Fibroblast of the aortic adventitia (primary cell): ENCODE measurements around the gene EEPD1. TPM values are rescaled to one million over a fixed set of nuclear protein-coding genes. Genes with fewer than 3 reads are reported as not detected.

Source experiments
- DNase-seq: peaks from one replicate; pipeline ENCODE4 v3.0.0-alpha.2; 2010; ENCODE audit warnings: low read depth
- H3K4me3 ChIP-seq: 2 replicates; pipeline ENCODE4 v1.5.1; 2011; ENCODE audit warnings: low read depth, mild to moderate bottlenecking, control low read depth, low read length, moderate library complexity
- total RNA-seq: library from RNA; depleted of rRNA; stranded (reverse); fragments of >200 nt; gene quantifications from 2 replicates; pipeline ENCODE4 v1.2.3, GENCODE V29; 2012; ENCODE audit warnings: low replicate concordance
- TF ChIP-seq, protein P1 (sequence below): IDR thresholded peaks from 2 replicates; pipeline ENCODE4 v1.5.1; 2011; ENCODE audit warnings: mild to moderate bottlenecking, low read length, control low read depth, inconsistent platforms; ENCODE audit not compliant: insufficient read depth

EEPD1 gene
- total RNA-seq, 1 donor: 5.2 TPM

DNA sequence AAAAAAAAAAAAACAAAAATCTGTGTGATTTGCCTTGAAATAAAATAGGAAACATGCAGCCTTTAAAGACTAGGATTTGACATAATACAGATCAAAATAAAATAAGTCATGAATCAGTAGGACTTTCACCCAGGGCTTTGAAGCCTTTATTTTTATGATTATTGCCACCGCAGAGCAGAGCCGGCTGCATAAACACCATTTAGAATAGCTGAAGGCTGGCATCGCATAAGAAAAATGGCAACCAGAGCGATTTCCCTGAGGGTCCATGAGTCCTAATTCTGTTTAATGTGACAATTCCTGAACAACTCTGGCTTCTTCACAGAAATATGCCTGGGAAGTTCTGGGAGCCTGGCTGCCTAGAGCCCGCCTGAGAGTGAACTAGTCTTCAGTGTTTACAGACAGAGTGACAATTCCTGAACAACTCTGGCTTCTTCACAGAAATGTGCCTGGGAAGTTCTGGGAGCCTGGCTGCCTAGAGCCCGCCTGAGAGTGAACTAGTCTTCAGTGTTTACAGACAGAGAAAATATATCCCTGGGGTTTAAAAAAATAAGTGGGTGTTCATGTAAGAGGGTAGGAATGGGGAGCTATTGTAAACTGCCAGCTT lies 112.0 kb downstream of the EEPD1 start:
- H3K4me3 ChIP-seq: no peak overlapping the region
- DNase-seq: no peak
- TF ChIP-seq, protein P1, sequence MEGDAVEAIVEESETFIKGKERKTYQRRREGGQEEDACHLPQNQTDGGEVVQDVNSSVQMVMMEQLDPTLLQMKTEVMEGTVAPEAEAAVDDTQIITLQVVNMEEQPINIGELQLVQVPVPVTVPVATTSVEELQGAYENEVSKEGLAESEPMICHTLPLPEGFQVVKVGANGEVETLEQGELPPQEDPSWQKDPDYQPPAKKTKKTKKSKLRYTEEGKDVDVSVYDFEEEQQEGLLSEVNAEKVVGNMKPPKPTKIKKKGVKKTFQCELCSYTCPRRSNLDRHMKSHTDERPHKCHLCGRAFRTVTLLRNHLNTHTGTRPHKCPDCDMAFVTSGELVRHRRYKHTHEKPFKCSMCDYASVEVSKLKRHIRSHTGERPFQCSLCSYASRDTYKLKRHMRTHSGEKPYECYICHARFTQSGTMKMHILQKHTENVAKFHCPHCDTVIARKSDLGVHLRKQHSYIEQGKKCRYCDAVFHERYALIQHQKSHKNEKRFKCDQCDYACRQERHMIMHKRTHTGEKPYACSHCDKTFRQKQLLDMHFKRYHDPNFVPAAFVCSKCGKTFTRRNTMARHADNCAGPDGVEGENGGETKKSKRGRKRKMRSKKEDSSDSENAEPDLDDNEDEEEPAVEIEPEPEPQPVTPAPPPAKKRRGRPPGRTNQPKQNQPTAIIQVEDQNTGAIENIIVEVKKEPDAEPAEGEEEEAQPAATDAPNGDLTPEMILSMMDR: no peak

DNA sequence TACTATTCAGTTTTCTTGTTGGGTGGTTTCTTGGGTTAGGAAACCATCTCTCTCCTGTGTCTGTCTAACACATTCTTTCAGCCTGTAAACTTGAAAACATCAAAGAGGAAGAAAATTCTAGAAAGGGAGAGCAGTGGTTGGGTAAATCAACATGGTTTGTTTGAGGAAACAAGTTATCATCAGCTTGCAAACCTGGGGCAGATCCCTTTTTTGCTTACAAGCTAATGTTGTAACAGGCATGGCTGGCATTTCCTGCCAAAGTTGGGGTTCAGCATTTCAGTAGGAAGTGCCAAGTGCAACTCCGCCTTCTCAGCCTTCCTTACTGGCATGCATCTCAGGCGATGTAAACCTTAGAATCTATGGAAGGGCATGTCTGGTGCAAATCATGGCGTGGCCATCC lies 112.6 kb downstream of the EEPD1 start:
- TF ChIP-seq, protein P1: no peak
- no peak overlapping the region for H3K4me3 ChIP-seq
- no peak for DNase-seq

DNA sequence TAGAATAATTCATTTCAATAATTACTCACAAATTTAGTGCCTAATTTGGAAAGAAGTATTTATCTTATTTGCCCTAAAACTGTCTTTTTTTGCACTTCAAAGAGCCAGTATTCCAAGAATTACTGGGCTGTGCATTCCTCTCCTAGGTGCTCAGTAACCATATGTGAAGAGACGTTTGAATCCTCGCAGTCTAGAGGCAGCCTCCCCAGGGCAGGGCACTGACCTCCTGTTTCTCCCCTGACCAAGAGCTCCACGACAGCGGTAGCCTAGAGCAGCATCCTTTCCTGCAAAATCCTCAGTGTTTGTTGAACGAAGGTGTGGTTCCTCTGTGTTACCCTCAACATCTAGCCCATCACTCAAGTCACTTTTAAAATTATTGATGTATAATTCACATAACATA lies 113.1 kb downstream of the EEPD1 start:
- H3K4me3 ChIP-seq: no peak overlapping the region
- TF ChIP-seq, protein P1: no peak
- no peak for DNase-seq

DNA sequence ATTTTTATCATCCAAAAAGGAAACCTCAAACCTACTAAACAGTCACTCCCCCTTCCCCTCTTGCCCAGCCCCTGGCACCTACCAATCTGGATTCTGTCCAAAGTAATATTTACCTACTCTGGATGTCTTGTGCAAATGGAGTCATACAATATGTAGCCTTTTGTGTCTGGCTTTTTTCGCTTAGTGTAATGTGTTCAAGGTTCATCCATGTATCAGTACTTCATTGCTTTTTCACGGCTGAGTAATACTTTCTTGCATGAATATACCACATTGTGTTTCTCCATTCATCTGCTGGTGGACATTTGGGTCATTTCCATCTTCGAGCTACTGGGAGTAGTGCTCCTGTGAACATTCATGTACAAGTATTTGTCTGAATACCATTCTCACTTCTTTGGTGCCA lies 113.6 kb downstream of the EEPD1 start:
- no peak for DNase-seq
- TF ChIP-seq, protein P1: no peak
- H3K4me3 ChIP-seq: no peak overlapping the region

DNA sequence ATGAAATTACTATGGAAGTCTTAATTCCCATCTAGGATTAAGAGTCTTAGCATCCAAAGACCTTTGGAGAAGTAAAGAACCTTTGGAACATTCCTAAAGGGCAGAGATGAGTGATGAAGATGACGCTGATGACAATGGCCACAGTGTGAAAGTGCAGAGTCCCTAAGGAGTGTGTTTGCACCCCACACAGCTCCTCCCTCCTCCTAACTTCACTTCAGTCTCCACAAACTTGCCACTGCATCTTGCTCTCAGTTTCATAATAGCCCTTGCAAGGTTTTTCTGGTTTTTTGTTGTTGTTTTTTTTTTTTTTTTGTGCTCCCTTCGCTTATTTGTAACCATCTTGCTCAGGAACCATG lies 119.1 kb downstream of the EEPD1 start:
- TF ChIP-seq, protein P1: no peak
- H3K4me3 ChIP-seq: no peak overlapping the region
- no peak for DNase-seq

DNA sequence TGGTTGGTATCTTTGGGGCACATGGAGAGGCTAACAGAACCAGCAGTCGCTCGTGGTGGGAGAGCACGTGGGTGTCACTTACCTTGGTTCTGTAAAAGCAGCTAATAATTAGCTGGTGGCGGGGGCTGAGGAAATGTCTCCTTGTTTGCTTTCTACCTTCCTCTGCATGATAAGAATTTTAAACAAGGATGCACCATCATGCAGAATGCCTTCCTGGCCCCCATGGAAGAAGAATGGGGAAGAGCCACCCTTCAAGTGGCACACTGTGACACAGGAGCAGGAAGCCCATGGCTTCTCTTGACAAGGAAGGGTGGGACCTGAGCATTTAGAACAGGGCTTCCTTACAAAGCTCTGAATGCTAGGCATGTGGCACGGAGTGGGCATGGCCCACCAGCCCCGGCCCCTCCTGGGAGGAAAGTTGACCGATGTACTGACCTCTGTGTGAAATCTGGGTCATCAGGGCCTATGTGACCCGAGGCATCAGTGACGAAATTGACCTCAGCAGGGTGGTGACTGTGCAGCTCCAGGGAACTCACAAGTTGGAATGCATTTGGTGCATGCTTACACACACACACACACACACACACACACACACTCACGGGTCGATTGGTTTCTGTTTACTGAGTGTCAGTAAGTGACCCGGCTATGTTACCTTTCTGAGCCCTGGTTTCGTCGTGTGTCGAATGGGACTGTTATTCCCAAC lies 119.7 kb downstream of the EEPD1 start:
- no peak for DNase-seq
- H3K4me3 ChIP-seq: no peak overlapping the region
- TF ChIP-seq, protein P1: no peak

DNA sequence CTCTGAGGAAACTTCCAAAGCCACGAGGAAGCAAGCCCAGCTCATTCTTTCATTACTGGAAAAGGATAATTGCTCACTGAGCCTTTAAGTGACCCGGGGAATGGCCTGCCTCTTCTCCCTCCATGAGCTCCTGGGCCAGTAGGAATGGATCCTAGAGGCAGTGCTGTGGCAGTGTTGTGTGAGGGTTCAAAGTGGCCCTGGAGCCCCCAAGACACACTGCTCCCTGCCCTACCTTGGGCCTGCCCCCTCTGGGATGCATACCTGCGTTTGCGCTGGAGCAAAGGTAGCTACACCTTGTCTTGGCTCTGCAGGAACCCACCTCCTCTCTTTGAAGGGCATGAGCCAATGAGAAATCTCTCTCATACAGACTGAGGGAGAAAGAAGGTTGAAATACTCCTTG lies 120.8 kb downstream of the EEPD1 start:
- no peak overlapping the region for H3K4me3 ChIP-seq
- TF ChIP-seq, protein P1: no peak
- no peak for DNase-seq
